HEK293T (cell line): ENCODE results near the gene NRG3.

Source experiments
- BHLHE40 ChIP-seq: fragments of 450-650 bp; IDR thresholded peaks from 2 replicates; pipeline ENCODE4 v1.6.1; 2016; ENCODE audit warnings: mild to moderate bottlenecking, moderate library complexity, borderline replicate concordance
- SUZ12 ChIP-seq: fragments of 450-650 bp; IDR thresholded peaks from 2 replicates; pipeline ENCODE4 v1.6.1; 2016; ENCODE audit warnings: mild to moderate bottlenecking
- TARDBP ChIP-seq: fragments of 450-650 bp; IDR thresholded peaks from 2 replicates; pipeline ENCODE4 v1.6.1; 2016

DNA sequence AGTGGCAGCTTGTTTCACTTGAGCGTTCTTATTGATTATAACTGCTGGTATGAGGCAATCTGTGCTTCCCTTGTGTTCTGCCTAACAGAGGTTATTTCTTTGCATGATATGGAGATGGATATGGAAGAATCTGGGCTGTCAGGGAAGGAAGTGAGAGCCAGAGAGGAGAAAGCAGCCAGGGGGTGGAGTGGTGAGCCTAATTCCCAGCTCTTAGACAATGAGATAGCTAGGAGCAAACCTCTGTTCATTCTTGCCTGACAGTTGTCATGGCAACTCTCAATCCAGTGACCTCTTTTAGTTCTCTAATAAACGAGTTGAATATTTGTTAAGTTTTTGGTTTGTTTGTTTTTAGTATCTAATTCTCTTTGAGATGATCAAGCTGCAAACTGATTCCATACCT, 214.3 kb downstream of the NRG3 start:
- TF ChIP-seq SUZ12 (no peak), TARDBP (no peak), BHLHE40 (no peak)
